Stimulated activated naive CD4-positive, alpha-beta T cell treated with Interleukin-2 at 50 U/mL for 16 hours (primary cell): ENCODE data around the gene LDAF1.
A peak's percentile ranks its signal among the peaks of the same experiment; 100 is the strongest.
"Not testable (repeated sequence)": the region's sequence is repeated elsewhere in the genome, so short reads cannot be mapped to it uniquely, and the experiment has no call there.

Source experiments
- DNase-seq: peaks from one replicate; lab custom pipeline; 2025; lab: John Stamatoyannopoulos, UW

The LDAF1 gene

DNA sequence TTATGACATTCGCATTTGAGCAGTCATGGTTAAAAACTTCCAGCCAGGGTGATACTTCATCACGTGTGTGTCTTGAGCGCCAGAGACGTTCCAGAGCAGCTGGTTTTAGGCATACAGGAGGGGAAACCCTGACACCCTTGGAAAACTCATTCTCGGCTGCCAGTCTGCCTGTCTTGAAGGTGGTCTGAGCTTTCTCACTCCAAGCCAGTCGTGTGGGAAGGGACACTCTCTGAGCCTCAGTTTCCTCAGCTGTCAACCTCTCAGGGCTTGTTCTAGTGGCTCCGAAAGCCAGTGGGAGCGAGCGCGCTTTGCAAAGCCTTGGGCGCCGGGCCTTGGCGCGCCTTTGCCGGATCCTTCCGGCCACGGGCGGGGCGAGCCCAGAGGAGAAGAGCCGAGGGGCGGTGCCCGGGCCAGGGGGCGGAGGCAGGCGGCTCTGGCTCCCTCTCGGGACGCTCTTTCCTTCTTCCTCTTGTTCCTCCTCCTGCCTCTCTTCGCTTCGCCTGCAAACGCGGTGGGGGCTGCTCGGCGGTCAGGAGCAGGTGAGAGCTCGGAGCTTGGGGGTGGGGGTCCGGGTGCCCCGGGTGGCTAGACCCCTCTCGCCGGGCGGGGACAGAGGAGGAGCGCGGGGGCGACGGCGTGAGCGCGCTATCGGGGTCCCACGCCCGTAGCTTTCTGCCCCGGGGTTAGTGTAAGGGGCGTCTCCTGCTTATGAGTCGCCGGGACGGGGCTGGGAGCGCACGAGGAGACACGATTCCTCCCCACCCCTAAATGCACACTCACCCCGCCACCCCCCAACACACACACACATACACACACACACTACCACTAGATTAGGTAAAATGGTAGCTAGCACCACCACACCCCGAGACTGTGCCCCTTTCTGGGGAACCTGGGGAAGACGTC, at the start of gene LDAF1:
LDAF1 (plus strand) TSS at position 467 of the 903 bp plus-strand sequence. CDS start 2,509 bp downstream, outside the sequence.
- peak; percentile 76 for DNase-seq

DNA sequence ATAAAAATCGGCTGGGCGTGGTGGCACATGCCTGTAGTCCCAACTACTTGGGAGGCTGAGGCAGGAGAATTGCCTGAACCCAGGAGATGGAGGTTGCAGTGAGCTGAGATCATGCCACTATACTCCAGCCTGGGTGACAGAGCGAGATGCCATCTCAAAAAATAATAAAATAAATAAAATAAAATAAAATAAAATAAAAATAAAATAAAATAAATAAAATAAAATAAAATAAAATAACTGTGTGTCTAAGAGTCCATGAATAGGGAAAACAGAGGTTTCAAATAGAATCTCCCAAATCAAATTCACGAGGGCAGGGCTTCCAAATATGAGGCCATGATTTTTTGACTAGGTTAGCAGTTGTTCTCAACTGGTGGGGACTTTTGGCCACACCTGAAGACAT, 42.9 kb upstream of the LDAF1 start:
- not testable (repeated sequence) for DNase-seq

DNA sequence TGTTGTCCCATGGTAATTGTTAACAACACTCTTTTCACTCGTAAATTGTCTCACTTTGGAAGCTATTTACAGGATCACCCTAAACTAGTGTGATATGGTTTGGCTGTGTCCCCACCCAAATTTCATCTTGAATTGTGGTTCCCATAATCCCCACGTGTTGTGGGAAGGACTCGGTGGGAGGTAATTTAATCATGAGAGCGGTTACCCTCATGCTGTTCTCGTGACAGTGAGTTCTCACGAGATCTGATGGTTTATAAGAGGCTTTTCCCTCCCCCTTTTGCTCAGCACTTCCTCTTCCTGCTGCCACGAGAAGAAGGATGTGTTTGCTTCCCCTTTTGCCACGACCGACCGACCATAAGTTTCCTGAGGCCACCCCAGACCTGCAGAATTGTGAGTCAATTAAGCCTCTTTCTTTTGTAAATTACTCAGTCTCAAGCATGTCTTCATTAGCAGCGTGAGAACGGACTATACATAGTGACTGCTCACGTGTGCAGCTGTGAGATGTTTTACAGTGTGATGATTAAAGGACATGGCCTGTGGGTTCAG, 42.3 kb upstream of the LDAF1 start:
- no peak for DNase-seq

DNA sequence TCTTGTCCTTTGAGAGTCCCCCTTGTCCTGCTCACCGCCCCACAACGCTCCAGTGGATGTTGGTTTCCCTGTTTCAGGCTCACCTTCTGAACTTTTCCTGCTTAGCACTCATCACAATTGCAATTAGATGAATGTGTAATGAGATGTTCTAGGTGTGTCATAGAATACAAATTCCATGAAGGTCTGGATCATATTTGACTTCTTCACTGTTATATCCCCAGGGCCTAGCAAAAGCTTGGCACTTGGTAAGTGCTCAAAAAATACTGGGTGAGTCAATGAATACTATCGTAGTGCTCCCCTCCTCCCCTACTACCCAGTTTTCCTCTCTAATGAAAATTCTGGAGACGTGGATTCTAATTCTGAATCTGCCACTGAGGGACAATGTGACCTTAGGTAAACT, 40.9 kb upstream of the LDAF1 start:
- no peak for DNase-seq

DNA sequence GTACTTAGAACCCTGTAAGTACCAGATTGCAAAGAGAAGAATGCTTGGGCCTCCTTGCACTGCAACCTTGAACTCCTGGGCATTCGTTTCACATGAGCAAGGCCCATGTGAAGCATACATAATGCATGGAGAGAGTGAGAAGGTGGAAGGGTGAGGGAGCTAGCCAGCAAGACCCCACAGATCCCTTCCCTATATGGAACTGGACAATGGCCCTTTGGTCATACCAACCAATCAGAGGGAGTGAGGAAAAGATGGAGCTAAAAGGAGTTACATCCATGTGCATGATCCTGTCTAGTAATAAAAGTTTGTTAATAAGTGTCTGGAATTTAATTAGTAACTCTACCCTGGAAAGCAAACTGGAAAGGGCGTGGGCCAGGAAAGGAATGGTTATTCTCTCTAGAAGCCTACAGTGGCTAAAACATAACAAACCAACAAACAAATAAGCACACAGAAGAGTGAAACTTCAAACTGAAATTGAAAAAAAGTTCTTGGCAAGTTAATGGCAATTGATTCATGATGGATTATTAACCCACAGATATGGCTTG, 37.4 kb upstream of the LDAF1 start:
- no peak for DNase-seq

DNA sequence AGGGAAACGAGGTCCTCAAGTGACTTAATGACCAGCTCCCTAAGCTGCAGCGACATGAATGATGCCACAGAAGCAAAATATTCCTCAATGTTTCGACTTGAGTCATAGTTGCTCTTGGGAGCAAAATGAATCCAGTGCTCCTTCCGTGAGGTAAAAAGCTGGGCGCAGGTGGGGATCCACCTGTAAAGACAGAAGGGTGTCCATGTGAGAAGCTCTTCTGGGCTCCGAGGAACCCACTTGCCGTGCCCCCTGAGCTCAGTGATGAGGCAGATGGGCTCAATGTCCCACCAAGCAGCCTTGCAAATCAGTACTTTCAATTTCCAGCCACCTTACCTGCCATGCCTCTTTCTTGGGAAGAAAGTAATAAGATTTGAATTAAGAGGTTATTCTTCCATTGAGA, 33.3 kb upstream of the LDAF1 start:
- no peak for DNase-seq

DNA sequence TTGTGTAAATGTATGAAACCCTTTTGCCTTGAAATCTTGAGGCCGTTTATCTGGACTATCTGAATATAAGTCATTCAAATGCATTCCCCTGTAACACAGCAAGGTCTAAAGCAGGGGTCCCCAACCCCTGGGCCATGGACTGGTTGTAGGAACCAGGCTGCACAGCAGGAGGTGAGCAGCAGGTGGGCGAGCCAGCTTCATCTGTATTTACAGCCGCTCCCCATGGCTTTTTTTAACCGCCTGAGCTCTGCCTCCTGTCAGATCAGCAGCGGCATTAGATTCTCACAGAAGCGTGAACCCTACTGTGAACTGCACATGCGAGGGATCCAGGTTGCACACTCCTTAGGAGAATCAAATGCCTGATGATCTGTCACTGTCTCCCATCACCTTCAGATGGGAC, 32.0 kb upstream of the LDAF1 start:
- DNase-seq: no peak

DNA sequence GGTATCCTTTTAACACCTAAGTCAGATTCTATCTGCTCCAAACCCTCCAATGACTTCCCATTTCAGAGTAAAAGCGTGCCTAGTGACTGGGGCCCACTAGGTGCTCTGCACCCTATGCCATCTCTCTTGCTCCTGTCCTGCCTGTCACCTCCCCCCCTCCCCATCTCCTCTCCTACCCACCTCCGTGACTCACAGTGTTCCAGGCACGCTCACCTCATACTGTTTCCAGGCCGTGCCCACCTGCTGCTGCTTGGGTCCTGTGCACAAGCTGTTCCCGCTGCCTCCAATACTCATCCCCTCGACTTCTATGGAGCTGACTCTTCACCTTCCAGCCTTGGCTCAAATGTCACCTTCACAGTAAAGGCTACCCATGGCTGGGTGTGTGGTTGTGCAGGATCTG, 29.5 kb upstream of the LDAF1 start:
- DNase-seq: no peak

DNA sequence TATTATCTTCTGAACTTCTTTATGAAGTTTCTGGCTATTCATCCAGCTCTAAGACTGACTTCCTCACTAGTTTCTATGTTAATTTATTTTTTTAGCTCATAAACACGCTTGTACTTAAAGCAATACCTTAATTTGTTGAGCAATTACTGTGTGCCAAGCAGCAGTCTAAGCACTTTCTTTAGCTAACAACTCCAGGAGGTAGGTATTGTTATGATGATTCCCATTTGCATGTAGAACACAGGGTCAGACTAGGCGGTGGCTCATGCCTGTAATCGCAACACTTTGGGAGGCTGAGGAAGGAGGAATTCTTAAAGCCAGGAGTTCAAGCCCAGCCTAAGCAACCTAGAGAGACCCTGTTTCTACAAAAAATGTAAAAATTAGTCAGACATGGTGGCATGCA, 27.7 kb upstream of the LDAF1 start:
- DNase-seq: no peak

DNA sequence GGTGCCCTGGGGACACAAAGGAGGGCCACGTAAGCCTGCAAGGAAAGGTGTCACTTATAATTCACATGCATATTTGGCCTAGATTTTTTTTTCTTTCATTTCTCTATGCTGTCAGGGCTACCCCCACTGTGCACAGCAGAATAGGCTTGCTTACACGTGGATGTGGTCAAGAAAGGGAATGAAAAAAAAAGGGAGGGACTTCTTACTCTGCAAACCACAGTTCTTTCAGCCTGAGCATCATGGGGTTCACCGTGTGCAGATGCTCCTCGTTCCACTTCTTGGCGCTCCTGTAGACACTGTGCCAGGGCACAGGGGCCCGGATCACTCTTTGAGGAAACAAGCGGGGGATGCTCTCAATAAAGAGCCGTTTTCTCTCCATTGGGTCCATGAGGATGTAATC, 24.4 kb upstream of the LDAF1 start:
- DNase-seq: no peak

DNA sequence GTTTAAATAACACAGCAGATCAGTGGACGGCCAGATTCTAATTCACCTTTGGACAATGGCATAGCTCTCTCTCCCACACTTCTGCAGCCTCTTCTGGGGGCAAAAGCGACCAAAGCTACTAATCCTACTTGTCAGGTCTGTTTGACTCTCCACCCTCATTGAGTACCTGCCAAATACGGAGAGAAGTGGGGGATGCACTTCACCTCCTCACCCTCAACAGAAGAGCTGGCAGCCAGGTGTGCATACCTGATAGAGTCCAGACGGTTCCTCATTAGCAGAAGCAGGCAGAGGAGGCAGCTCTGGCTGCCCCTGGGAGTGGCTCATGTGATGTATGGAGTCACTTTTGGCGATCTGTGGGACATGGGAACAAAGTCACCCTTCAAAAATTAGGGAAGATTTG, 12.7 kb upstream of the LDAF1 start:
- no peak for DNase-seq

DNA sequence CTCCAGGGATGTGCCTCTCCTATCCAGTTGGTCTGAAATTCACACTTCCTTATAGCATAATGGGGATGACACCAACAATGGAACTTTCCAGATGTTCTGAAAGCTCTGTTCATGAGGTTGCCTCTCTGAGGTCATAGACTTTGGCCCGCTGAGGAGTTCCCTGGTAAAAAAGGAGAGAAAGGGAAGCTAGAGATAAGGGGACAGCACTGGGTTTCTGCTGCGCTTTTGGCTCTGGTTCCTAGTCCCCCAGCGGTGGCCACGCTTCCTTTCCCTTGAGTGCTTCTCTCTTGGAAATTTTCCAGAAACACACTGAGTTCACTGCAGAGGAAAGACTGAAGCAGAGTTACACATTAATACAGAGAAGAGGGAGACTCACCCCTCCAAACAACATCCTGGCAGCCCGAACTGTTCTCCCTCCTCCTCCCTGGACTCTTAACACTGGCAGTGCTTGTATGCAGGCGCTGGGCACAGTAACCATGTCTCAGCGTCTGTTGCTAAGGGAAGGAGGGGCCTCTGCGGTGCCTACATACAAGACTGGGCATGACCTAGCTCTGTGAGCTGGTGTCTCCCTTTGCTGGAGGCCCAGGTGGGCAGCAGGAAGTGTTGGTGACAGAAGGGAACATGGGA, 8.0 kb upstream of the LDAF1 start, which contains the start of gene DNAH3:
DNAH3 (minus strand) TSS at position 472 of the 627 bp plus-strand sequence. CDS start 527 bp downstream, outside the sequence.
- no peak for DNase-seq

DNA sequence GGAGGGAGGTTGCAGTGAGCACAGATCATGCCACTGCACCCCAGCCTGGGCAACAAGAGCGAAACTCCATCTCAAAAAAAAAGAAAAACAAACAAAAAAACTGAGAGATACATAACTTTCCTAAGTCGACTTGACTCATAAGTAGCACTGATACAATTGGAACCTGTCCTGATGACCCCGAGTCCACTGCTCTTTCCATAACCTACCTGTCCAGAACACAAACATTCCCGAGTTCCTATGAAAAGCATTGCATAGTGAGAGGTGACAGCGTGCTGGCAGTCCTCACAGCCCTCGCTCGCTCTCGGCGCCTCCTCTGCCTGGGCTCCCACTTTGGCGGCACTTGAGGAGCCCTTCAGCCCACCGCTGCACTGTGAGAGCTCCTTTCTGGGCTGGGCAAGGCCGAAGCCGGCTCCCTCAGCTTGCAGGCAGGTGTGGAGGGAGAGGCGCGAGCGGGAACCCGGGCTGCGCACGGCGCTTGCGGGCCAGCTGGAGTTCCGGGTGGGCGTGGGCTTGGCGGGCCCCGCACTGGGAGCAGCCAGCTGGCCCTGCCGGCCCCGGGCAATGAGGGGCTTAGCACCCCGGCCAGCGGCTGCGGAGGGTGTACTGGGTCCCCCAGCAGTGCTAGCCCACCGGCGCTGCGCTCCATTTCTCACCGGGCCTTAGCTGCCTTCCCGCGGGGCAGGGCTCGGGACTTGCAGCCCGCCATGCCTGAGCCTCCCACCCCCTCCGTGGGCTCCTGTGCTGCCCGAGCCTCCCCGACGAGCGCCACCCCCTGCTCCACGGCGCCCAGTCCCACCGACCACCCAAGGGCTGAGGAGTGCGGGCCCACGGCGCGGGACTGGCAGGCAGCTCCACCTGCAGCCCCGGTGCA, 6.1 kb upstream of the LDAF1 start:
- not testable (repeated sequence) for DNase-seq

DNA sequence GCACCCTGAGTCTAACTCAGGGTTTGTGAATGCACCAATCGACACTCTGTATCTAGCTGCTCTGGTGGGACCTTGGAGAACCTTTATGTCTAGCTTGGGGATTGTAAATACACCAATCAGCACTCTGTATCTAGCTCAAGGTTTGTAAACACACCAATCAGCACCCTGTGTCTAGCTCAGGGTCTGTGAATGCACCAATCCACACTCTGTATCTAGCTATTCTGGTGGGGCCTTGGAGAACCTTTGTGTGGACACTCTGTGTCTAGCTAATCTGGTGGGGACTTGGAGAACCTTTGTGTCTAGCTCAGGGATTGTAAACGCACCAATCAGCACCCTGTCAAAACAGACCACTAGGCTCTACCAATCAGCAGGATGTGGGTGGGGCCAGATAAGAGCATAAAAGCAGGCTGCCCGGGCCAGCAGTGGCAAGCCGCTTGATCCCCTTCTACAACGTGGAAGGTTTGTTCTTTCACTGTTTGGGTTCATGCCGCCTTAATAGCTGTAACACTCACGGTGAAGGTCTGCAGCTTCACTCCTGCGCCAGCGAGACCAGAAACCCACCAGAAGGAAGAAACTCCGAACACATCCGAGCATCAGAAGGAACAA, 5.2 kb upstream of the LDAF1 start:
- DNase-seq: not testable (repeated sequence)

DNA sequence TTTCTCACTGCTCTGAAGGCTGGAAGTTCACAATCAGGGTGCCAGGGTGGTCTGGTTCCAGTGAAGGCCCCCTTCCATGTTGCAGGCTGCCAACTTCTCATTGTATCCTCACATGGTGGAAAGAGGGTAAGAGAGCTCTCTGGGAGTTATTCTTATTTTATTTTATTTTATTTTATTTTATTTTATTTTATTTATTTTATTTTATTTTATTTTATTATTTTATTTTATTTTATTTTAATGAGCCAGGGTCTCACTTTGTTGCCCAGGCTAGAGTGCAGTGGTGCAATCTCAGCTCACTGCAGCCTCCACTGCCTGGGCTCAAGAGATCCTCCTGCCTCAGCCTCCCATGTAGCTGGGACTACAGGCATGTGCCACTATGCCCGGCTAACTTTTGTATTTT, 2.5 kb upstream of the LDAF1 start:
- not testable (repeated sequence) for DNase-seq

DNA sequence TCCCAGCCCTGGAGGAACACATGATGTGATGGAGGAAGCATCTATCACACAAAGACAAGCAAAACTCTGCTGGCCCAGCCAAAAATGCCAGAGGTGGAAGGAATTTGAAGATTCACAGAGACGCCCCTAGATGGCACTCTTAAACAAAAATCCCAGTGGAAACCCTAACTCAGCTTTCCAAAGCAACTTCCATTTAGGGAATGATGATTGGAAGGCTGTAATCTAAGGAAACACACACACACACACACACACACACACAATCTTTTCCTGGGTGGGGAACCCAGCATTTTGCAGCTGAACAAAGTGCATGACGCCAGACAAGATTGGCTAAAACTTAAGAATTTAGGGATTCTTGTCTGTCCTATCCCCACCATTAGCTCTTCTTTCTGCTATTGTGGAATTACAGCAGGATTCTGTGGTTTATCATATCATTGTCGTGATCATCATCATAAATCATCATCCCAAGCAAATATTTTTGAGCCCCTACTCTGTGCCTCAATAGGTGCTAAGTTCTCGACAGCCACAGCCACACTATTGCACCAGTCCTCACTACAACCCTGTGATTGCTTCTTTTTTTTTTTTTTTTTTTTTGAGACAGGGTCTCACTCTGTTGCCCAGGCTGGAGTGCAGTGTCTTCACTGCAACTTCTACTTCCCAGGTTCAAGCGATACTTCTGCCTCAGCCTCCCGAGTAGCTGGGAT, 1.6 kb upstream of the LDAF1 start:
- DNase-seq: no peak

DNA sequence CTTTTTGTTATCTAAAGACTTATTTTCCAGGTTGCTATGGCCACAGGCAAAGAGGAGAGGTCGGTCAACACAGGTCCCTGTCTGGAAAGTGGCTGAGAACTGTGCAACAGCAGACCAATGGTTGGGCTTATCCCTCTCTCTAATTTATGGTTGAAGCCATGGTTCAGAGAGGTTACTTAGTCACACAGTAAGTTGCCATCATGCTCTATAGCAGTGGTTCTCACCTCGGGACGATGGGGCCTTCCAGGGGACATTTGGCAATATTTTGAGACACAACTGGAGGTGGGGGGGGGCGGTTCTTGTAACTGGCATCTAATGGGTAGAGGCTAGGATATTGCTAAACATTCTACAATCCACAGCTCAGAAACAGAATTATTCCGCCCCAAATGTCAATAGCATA, 842 bp upstream of the LDAF1 start:
- DNase-seq: no peak

DNA sequence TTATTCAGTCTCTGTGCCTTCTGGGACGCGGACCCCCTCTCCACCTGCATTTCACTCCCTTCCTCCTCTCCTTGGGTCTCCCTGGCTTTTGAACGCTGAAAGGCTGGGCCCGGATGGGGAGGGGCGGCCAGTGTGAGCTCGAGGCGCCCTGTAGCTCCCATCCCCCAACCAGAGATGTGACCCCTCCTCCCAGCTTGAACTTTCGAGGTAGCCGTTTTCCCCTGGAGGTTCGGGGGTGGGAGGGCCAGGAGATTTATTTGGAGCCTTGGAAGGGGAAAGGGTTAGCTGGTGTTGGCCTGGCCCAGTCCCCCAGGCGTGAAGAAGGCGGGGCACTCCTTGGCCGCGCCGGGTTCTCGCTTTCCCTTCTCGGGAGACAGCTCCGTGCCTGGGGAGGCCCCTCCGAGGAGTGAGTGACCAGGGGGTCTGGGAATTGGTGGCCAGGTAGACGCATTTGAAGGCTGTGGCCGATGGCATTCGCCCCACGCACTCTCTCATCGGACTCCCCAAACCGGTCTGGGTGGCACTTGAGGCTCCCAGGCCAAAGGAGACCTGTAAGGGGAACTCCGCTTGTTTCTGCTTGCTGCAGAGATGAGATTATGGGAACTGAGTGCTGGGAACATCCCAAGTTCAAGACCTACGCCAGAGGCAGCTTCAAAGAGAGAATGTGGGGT, 942 bp downstream of the LDAF1 start:
- DNase-seq: peak; percentile 2

DNA sequence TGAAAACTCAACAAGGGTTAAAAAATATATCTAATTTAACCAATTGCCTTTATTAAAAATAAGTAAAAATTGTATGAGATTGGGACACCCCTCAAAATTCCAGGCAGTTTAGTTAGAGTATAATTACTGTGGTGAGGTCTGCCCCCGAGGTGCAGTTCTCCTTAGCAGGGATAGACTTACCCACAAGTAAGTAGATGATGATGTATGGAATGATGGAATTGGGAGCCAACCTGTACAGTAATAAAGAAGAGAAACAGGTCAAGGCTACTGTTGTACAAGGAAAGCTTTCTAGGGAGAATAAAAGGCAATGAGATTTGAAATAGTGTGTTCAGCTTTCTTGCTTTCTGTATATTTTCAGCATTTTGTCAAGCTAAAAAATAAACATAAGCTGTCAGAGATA, 1.8 kb downstream of the LDAF1 start:
- DNase-seq: no peak

DNA sequence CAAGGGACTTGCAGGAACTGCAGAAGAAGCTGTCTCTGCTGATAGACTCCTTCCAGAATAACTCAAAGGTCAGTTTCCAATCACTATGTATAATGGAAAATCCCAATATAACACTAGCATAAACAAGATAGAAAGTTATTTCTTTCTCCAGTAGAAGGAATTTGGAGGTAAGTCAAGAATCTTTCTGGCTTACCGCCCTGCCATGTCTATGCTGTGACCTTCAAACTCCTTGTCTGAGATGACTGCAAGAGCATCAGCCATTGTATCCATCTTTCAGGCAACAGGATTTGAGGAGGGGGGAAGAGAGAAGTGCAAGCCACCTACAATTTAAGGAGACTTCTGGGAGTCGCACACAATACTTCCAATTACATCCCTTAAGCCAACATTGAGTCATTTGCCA, 2.7 kb downstream of the LDAF1 start:
- DNase-seq: no peak
